ENCODE measurements around the gene HES4. TPM values are rescaled to one million over a fixed set of nuclear protein-coding genes. Genes with fewer than 3 reads are reported as not detected.

HES4 gene
- polyA plus RNA-seq, 1 experiment: 0.68 TPM

DNA sequence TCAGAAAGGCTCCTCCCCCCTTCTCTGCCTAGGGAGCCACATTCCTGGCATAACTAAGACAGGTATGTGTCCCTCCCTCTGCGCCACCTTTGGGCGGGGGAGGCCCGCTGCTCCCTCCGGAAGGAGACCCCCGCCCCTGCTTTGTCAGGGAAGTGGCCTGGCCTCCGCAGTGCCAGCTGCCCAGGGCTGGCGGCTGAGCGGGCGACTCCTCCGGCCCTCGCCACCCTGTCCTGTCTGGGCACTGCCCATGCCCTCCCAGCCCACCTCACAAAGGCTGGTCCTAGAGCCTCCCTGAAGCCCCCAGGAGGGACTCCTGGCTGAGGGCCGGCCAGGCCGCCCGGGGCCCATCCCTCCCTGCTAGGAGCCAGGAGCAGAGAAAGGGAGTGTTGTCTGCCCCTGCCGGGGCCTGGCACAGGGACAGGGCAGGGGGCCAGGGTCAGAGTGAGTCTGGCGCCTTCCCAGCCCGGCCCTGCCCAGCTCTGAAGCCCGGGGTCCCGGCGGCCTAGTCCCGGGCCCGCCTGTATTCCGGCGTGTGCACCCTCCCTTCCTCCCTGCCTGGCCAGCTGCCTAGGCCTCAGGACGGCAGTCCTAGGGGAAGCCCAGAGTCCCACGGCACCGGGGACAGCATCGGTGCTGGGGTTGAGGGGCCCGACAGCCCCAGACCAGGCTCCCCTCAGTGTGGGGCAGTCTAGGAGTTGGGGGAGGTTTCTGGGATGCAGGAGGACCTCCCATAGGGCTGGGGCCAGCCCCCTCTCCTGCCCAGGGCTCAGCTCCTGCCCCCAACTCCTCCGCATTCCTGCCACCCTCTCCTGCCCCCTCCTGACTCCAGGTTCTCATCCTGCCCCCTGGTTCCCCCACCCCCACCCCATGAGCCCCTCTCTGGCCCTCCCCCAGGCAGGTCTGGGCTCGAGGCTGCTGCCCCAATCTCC, 25.1 kb upstream of the HES4 start:
- CTCF ChIA-PET: interaction anchor here (1.3 to 1.5 kb wide), 2 partner anchors 38 to 41 kb away, joined by 3 to 4 read pairs; no protein-coding TSS in a partner anchor
- TF ChIP-seq, protein P1, sequence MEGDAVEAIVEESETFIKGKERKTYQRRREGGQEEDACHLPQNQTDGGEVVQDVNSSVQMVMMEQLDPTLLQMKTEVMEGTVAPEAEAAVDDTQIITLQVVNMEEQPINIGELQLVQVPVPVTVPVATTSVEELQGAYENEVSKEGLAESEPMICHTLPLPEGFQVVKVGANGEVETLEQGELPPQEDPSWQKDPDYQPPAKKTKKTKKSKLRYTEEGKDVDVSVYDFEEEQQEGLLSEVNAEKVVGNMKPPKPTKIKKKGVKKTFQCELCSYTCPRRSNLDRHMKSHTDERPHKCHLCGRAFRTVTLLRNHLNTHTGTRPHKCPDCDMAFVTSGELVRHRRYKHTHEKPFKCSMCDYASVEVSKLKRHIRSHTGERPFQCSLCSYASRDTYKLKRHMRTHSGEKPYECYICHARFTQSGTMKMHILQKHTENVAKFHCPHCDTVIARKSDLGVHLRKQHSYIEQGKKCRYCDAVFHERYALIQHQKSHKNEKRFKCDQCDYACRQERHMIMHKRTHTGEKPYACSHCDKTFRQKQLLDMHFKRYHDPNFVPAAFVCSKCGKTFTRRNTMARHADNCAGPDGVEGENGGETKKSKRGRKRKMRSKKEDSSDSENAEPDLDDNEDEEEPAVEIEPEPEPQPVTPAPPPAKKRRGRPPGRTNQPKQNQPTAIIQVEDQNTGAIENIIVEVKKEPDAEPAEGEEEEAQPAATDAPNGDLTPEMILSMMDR (IDR thresholded peaks at IDR 0.05; ENCODE audit: low read depth, low read length): no peak
- Histone ChIP-seq H3K27me3 (ENCODE audit: control insufficient read depth, insufficient read depth, low read length) (no peaks in the 10 kb centered on the region), H3K27ac (ENCODE audit: low read depth, low read length) (no peak overlapping the region), H3K4me3 (ENCODE audit: low read depth, low read length) (no peak overlapping the region), H3K9me3 (ENCODE audit: control insufficient read depth, insufficient read depth, low read length) (no peaks in the 10 kb centered on the region; the same call in 1 of the 2 replicates)
- DNase-seq (ENCODE audit: low read depth, low spot score): no peak
- POLR2A ChIA-PET: no interaction called here

DNA sequence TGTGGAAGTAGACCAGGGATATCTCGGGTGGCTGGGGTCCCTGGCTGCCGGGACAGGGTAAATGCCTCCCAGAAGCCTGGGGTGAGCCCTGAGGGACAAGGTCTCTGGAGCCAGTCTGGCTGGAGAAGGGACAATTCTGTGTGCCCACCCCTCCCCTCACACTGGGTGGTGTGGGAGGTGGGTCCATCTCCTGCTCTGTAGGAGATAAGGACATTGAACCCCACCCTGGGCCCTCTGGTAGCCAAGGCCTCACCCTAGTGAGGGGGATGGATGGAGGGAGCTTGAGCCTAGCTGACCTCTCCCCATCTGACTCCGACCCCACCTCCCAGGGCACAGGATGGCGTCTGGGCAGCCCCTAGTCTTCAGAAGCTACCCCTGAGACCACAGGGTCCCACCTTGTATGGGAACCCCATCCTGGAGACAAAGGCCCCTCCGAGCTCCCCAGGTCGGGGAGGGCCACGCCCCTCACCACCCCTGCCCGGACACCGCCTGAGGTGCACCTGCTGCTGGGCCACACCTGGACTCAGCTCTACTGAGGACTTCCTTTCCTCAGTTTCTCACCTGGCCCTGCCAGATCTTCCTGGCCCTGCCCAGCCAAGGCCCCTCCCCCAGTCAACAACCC, 24.4 kb upstream of the HES4 start:
- H3K9me3 ChIP-seq (ENCODE audit: control insufficient read depth, insufficient read depth, low read length): no peaks in the 10 kb centered on the region; the same call in 1 of the 2 replicates
- POLR2A ChIA-PET: no interaction called here
- no peak overlapping the region for H3K4me3 ChIP-seq (ENCODE audit: low read depth, low read length)
- no peaks in the 10 kb centered on the region for H3K27me3 ChIP-seq (ENCODE audit: control insufficient read depth, insufficient read depth, low read length)
- H3K27ac ChIP-seq (ENCODE audit: low read depth, low read length): no peak overlapping the region
- CTCF ChIA-PET: interaction anchor here (1.1 to 1.5 kb wide), 3 partner anchors 22 to 40 kb away, joined by 3 to 4 read pairs (median 4); no protein-coding TSS in a partner anchor
- TF ChIP-seq, protein P1 (IDR thresholded peaks at IDR 0.05; ENCODE audit: low read depth, low read length): no peak
- no peak for DNase-seq (ENCODE audit: low read depth, low spot score)

DNA sequence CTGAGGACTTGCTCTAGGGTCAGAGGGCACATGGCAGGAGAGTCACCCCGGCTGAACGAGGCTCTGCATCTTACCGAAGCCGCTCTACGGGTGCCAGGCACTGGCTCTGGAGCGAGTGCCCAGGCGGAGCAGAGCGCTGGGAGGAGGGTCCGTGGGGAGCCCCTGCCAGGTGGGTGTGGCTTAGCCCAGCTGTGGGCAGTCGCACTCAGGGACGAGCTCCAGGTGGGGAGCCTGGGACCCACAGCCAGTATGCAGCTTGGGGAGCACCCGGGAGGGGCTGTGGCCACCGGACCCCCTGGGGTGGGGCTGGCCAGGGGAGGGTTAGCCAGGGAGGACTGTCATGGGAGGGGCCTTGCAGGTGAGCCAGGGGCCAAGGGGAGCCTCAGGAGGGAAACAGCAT, 23.8 kb upstream of the HES4 start:
- POLR2A ChIA-PET: no interaction called here
- CTCF ChIA-PET: interaction anchor here (1.1 to 1.5 kb wide), 3 partner anchors 22 to 40 kb away, joined by 3 to 4 read pairs (median 4); no protein-coding TSS in a partner anchor
- DNase-seq (ENCODE audit: low read depth, low spot score): no peak

DNA sequence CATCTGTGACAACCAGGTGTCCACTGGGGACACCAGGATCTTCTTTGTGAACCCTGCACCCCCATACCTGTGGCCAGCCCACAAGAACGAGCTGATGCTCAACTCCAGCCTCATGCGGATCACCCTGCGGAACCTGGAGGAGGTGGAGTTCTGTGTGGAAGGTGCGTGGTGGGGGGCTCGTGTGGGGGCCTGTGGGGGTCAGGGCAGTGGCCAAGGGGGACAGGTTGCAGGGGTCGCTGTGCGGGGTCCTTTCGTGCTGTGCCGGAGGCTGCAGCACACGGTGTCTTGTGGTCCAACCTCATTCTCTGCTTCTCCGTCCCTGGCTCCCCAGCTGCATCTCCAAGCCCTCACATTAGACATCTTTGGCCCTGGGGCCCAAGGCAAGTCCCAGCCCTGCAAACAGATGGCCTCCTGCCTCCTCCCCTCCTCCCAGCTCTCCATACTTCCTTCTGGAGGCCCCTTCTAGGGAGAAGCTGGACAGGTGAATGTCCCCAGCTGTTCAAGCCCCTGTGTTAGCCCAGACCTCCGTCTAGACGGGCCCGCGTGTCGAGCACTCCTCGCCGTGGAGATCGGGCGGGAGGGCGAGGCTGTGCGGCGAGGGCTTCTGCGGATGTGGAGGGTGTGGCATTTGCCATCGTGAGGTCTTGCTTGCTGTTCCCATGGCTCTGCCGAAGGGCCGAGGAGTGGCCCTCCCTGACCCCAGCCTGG, 22.6 kb upstream of the HES4 start:
- no peak for DNase-seq (ENCODE audit: low read depth, low spot score)
- Histone ChIP-seq H3K27ac (ENCODE audit: low read depth, low read length) (no peak overlapping the region), H3K4me3 (ENCODE audit: low read depth, low read length) (no peak overlapping the region), H3K27me3 (ENCODE audit: control insufficient read depth, insufficient read depth, low read length) (no peaks in the 10 kb centered on the region), H3K9me3 (ENCODE audit: control insufficient read depth, insufficient read depth, low read length) (no peaks in the 10 kb centered on the region; the same call in 1 of the 2 replicates)
- POLR2A ChIA-PET: interaction anchor here (0.7 to 1.4 kb wide), 3 partner anchors 21 to 111 kb away, joined by 3 to 6 read pairs (median 4); no protein-coding TSS in a partner anchor
- CTCF ChIA-PET: interaction anchor here (0.6 kb wide), 1 partner anchor 80 kb away, joined by 3 read pairs; no protein-coding TSS in a partner anchor
- TF ChIP-seq, protein P1 (IDR thresholded peaks at IDR 0.05; ENCODE audit: low read depth, low read length): no peak

More for the DNA sequence above, 23.8 kb upstream of the HES4 start:
- TF ChIP-seq, protein P1 (IDR thresholded peaks at IDR 0.05; ENCODE audit: low read depth, low read length): no peak
- Histone ChIP-seq H3K9me3 (ENCODE audit: control insufficient read depth, insufficient read depth, low read length) (no peaks in the 10 kb centered on the region; the same call in 1 of the 2 replicates), H3K4me3 (ENCODE audit: low read depth, low read length) (no peak overlapping the region), H3K27ac (ENCODE audit: low read depth, low read length) (no peak overlapping the region), H3K27me3 (ENCODE audit: control insufficient read depth, insufficient read depth, low read length) (no peaks in the 10 kb centered on the region)

Measured in AG04450 (cell line).